C4-2B (cell line): ENCODE results near the gene KCNIP4.

Experiments
- ZFX ChIP-seq: fragments of 450-650 bp; IDR thresholded peaks from 2 replicates; pipeline ENCODE4 v1.6.1; 2017
- TF ChIP-seq, protein P1 (sequence below): fragments of 450-650 bp; conservative IDR thresholded peaks from 2 replicates; pipeline ENCODE4 v1.5.1; 2017; ENCODE audit warnings: mild to moderate bottlenecking

DNA sequence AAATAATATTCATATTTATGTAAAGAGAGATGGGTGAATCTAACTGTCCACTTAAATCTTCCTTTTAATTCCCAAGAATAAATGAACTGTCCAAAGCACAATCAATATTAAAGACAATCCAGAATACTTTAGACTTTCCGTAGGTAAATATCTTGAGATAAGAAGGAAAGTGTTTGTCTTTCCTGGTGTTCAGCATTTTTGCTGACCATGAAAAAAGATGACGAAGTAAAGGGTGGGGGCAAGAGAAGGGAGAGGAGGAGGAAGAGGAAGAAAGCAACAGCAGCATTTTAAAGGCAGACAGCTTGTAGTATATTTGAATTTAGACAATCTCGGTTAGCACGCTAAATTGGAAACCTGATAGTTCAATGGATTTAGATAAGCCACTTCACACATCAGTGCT, 498.2 kb downstream of the KCNIP4 start:
- TF ChIP-seq, protein P1, sequence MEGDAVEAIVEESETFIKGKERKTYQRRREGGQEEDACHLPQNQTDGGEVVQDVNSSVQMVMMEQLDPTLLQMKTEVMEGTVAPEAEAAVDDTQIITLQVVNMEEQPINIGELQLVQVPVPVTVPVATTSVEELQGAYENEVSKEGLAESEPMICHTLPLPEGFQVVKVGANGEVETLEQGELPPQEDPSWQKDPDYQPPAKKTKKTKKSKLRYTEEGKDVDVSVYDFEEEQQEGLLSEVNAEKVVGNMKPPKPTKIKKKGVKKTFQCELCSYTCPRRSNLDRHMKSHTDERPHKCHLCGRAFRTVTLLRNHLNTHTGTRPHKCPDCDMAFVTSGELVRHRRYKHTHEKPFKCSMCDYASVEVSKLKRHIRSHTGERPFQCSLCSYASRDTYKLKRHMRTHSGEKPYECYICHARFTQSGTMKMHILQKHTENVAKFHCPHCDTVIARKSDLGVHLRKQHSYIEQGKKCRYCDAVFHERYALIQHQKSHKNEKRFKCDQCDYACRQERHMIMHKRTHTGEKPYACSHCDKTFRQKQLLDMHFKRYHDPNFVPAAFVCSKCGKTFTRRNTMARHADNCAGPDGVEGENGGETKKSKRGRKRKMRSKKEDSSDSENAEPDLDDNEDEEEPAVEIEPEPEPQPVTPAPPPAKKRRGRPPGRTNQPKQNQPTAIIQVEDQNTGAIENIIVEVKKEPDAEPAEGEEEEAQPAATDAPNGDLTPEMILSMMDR, result no peak
- TF ChIP-seq ZFX, result no peak
